HL-60 (cell line): ENCODE results near the gene NDUFV1.

ENCODE experiments used
- DNase-seq, 2 experiments: peaks; one replicate each; pipeline ENCODE4 v3.0.0-alpha.2; 2010 to 2020; ENCODE audit warnings: low read depth in 1 of 2, low spot score in 1 of 2
- H3K27ac ChIP-seq: fragments of 250-450 bp; sonication (Bioruptor Pico); replicated peaks from 2 replicates; pipeline ENCODE4 v1.5.1; 2020; ENCODE audit warnings: mild to moderate bottlenecking, moderate library complexity
- H3K27me3 ChIP-seq: fragments of 250-450 bp; sonication (Bioruptor Pico); 2 replicates; pipeline ENCODE4 v1.5.1; 2021; ENCODE audit warnings: mild to moderate bottlenecking, moderate library complexity; ENCODE audit not compliant: insufficient read depth, poor library complexity, severe bottlenecking
- H3K4me3 ChIP-seq: replicated peaks from 2 replicates; pipeline ENCODE4 v1.5.1; 2011; ENCODE audit warnings: mild to moderate bottlenecking, control low read depth, low read length; ENCODE audit not compliant: insufficient read depth
- CTCF ChIP-seq: IDR thresholded peaks from one replicate; pipeline ENCODE4 v1.5.1; 2011; ENCODE audit warnings: low read length, control low read depth, inconsistent platforms; ENCODE audit not compliant: insufficient read depth
- GABPA ChIP-seq: IDR thresholded peaks from 2 replicates; pipeline ENCODE4 v1.6.1; 2012; ENCODE audit warnings: low read depth
- POLR2AphosphoS5 ChIP-seq: IDR thresholded peaks from 2 replicates; pipeline ENCODE4 v1.6.1; 2012; ENCODE audit warnings: low read depth
- REST ChIP-seq: IDR thresholded peaks from 2 replicates; pipeline ENCODE4 v1.6.1; 2012; ENCODE audit warnings: low read depth; ENCODE audit not compliant: insufficient replicate concordance
- SPI1 ChIP-seq: IDR thresholded peaks from 2 replicates; pipeline ENCODE4 v1.6.1; 2012; ENCODE audit warnings: low read depth, mild to moderate bottlenecking, borderline replicate concordance

The NDUFV1 gene

GRCh38 chr11:67632982-67633755 is 26.4 kb downstream of the NDUFV1 start:
- no peak overlapping the region for H3K4me3 ChIP-seq
- DNase-seq = no peak
- no peak for TF ChIP-seq GABPA
- TF ChIP-seq CTCF = no peak
- TF ChIP-seq REST = no peak
- no peak for TF ChIP-seq SPI1
- no peak for TF ChIP-seq POLR2AphosphoS5
- H3K27ac ChIP-seq = no peak overlapping the region
- H3K27me3 ChIP-seq = no peaks in the 10 kb centered on the region

- no peaks in the 10 kb centered on the region for H3K27me3 ChIP-seq
- no peak overlapping the region for H3K27ac ChIP-seq
- DNase-seq = no peak
- H3K4me3 ChIP-seq = no peak overlapping the region
- TF ChIP-seq POLR2AphosphoS5 (no peak), SPI1 (no peak), GABPA (no peak), CTCF (no peak), REST (no peak)
These were observed 27.1 kb downstream of the NDUFV1 start for GRCh38 chr11:67633758-67634365.

GRCh38 chr11:67634366-67635230 is 27.9 kb downstream of the NDUFV1 start:
- H3K4me3 ChIP-seq = no peak overlapping the region
- H3K27me3 ChIP-seq = no peaks in the 10 kb centered on the region
- no peak overlapping the region for H3K27ac ChIP-seq
- no peak for DNase-seq
- TF ChIP-seq CTCF = no peak
- TF ChIP-seq REST = no peak
